Measurements from ENCODE around the gene SLC22A31. TPM values are rescaled to one million over a fixed set of nuclear protein-coding genes. Genes with fewer than 3 reads are reported as not detected.

The SLC22A31 gene
- total and polyA plus RNA-seq, 9 of the 15 experiments (the other 6 are each of a cell fraction or from before 2014, with no cell fraction given) = 0.29 to 2.2 (median 0.47) TPM; not detected in 3

DNA sequence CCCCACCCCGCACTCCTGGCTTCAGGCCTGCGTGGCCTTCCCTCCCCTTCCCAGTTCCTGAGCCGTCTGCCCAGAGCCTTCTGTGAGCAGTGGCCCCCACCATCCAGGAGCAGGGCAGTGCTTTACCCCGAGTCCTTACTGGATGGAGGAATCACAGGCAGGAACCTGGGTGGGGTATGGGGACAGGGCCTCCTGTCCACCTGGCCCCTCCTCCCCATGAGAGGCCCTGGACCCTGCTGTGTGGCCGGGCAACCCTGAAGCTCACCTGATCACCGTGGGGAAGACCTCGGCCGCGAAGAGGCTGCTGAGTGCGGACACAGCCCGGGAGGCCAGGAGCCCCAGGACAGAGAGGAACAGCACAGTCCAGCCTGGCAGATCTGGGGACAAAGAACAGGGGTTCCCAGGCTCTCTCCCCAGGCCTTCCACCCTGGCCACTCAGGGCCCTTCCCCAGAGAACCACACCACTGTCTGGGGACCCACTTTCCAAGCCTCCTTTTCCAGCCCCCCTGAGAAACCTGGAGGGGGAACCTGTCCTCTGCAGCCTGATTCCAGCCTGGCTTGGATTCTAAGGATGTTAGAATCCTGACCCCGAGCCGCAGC is 3.2 kb downstream of the SLC22A31 start:
- Histone ChIP-seq H3K4me1 (replicated peaks in 1 of 2; ENCODE audit: control insufficient read depth in 2 of 2, insufficient read depth in 2 of 2, low read length in 2 of 2) (peaks cover 0 to 77% of the 10 kb centered on the region in 2 experiments; a peak in 4 of 5 replicates), H2AFZ (ENCODE audit: low read depth, low read length) (no peak overlapping the region), H3K79me2 (ENCODE audit: control insufficient read depth, insufficient read depth, low read length) (no peaks in the 10 kb centered on the region), H3K4me3 (no peak overlapping the region), H4K20me1 (replicated peaks; ENCODE audit: control insufficient read depth, insufficient read depth, low read length) (no peaks in the 10 kb centered on the region), H3K4me2 (ENCODE audit: insufficient read depth, low read length) (no peak overlapping the region), H3K36me3 (ENCODE audit: control insufficient read depth, insufficient read depth, low read length) (no peaks in the 10 kb centered on the region), H3K27me3 (ENCODE audit: control insufficient read depth in 2 of 2, insufficient read depth in 2 of 2, low read length in 2 of 2) (no peaks in the 10 kb centered on the region; a peak in 1 of 5 replicates), H3K27ac (ENCODE audit: extremely low read depth, low read depth, low read length) (no peak overlapping the region), H3K9me3 (replicated peaks; ENCODE audit: control insufficient read depth, insufficient read depth, low read depth, low read length) (no peaks in the 10 kb centered on the region), H3K9ac (ENCODE audit: insufficient read depth in 1 of 2, low read depth in 2 of 2, low read length in 2 of 2) (no peak overlapping the region; a peak in 1 of 4 replicates), H3K9me1 (ENCODE audit: control insufficient read depth, insufficient read depth, low read length) (no peaks in the 10 kb centered on the region)
- DNase-seq (ENCODE audit: extremely low read depth in 1 of 4, low spot score in 3 of 4) = no peak
- ChIA-PET CTCF (ENCODE audit: low intra/inter-chr PET ratio) (no interaction called here), POLR2A (interaction anchor here (0.6 to 0.7 kb wide), 2 partner anchors 205 to 416 kb away, joined by 3 to 4 read pairs; no protein-coding TSS in a partner anchor)
- in situ Hi-C loops (cut with MboI) (no loop called here), intact Hi-C loops (cut with micrococcal nuclease) (no loop called here)
- no TSS peak for BruUV-seq (replicated peaks)
- no peak for ATAC-seq
- FAIRE-seq = no peak
- WGBS (ENCODE audit: insufficient coverage, low coverage, missing lambda C conversion rate) = 69% methylated on average over 6 of the region's 13 CpGs
- no peak for TF ChIP-seq NCOR1 (IDR thresholded peaks at IDR 0.05)
- TF ChIP-seq HNRNPUL1 (IDR thresholded peaks at IDR 0.05; ENCODE audit: low read length) = no peak
- TF ChIP-seq POLR2B (IDR thresholded peaks at IDR 0.05; ENCODE audit: low read depth, partially characterized antibody) = no peak
- no peak for TF ChIP-seq CTBP1 (IDR thresholded peaks at IDR 0.05; ENCODE audit: borderline replicate concordance)
- no peak for TF ChIP-seq ZNF668 (CRISPR knock-in tag; IDR thresholded peaks at IDR 0.05)
- TF ChIP-seq, protein P1, sequence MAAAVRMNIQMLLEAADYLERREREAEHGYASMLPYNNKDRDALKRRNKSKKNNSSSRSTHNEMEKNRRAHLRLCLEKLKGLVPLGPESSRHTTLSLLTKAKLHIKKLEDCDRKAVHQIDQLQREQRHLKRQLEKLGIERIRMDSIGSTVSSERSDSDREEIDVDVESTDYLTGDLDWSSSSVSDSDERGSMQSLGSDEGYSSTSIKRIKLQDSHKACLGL (CRISPR knock-in tag; IDR thresholded peaks at IDR 0.05; ENCODE audit: borderline replicate concordance, poor library complexity, severe bottlenecking) = no peak
- no peak for TF ChIP-seq REST (IDR thresholded peaks at IDR 0.05; ENCODE audit: borderline replicate concordance)
- no peak for TF ChIP-seq REST (CRISPR knock-in tag; IDR thresholded peaks at IDR 0.05; ENCODE audit: low read depth)
- TF ChIP-seq HEY1 (CRISPR knock-in tag; IDR thresholded peaks at IDR 0.05; ENCODE audit: borderline replicate concordance) = no peak
- no peak for TF ChIP-seq ZNF764 (CRISPR knock-in tag; IDR thresholded peaks at IDR 0.05; ENCODE audit: low read depth)
- TF ChIP-seq VEZF1 (CRISPR knock-in tag; IDR thresholded peaks at IDR 0.05) = no peak
- no peak for TF ChIP-seq CBX2 (IDR thresholded peaks at IDR 0.05; ENCODE audit: insufficient read depth, low read length, poor library complexity, severe bottlenecking)
- TF ChIP-seq YBX1 (IDR thresholded peaks at IDR 0.05) = no peak
